HPDE6-E6E7 (cell line): ENCODE results near the gene TTC12.
"Not testable (repeated sequence)": the region's sequence is repeated elsewhere in the genome, so short reads cannot be mapped to it uniquely, and the experiment has no call there.

ENCODE experiments used
- DNase-seq: peaks from one replicate; pipeline ENCODE4 v3.0.0; 2011; ENCODE audit warnings: missing footprints; ENCODE audit errors: extremely low spot score

Gene TTC12

GRCh38 chr11:113283881-113284280 is 30.5 kb upstream of the TTC12 start:
- no peak for DNase-seq

DNA sequence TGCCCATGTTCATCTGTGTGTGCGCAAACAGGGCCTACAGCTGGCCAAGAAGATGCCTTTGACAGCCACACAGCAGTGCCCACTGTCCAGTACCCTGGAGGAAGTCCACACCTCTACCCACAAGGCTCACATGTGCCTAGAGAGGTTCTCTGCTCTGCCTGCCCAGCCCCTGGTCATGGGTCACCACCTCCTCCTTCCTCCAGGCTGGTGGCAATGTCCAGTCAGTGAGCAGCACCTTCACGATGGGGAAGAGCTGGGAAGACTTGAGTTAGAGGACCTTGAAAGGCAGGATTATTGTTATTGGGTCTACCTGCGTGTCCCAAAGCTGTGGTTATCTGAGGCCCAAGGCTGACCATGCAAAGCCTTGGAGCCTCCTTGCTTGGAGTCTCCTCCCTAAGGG is 28.4 kb upstream of the TTC12 start:
- no peak for DNase-seq

- DNase-seq: no peak
These were observed 27.6 kb upstream of the TTC12 start for GRCh38 chr11:113286509-113287497.

DNA sequence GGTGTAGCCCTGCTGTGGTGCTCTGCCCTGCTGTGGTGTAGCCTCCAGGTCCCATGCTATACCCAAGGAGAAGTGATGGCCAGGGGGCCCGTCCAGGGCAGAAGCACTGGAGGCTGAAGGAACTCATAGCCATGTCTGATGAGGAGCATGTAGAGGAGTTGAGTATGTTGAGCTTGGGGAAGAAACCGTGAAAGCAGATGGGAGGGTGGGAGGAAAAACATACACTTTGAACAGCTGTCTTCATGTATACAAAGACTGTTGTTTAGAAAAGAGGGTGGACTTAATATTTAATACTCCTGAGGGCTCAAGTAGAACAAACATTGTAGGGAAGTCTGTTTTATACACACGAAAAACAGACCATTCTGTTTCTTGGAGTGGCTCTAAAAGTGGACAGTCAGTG is 26.6 kb upstream of the TTC12 start:
- DNase-seq: no peak

DNA sequence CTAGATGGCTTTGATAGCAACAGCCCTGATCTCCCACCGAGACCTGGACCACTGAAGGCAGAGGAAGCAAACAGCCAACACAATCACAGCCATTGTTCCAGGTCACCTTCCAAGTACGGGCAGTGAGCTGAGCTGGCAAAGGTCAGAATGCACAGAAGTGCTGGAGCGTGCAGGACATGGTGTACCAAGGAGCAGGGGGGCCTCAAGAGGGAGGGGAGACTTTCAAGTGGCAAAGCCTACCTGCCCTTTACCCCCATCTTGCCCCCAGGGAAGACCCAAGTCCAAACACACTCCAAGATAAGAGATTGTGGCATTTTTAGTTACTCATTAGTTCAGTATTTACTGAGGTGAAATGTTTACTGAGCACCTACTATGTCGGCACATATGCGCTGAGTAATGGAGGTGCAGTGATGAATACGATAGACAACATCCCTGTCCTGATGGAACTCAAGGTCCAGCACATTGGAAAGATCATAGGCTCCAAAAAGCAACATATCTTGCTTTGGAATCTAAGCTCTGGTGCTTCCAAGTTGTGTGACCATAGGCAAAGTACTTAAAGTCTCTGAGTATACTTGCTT is 26.0 kb upstream of the TTC12 start:
- DNase-seq: no peak

DNA sequence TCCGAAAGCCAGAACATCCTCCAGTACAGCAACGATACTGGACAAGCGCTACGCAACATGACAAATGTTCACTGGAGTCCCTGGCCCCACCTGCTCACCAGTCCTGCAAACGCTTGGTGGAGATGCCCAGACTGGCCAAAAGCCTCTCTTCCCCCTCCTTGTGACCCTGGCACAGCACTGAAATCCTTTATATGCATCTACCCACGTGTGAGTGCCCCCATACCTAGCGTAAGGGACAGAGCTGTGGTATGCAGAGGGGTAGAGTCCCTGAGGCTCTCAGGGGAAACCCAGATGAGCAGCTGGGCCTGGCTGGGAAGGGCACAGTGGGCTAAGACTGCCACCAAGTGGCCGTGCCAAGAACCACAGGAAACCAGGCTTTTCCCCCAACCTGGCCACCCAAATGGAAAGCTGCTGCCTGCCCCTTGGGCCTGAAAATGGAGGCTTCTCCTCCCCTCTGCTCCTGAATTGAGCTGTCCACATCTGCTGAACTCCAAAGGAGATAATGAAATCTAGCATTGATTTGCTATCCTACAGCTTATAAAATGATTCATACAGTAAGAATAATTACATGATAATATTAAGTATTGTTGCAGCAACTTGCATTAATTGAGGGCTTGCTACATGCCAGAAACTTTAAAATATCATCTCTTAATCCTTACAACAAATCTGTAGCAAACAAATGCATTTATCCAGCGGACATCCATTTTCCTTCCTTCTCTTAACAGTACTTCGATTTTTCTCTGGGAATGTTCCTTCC is 24.8 kb upstream of the TTC12 start:
- DNase-seq: peak; percentile 58

GRCh38 chr11:113293936-113294335 is 20.4 kb upstream of the TTC12 start:
- no peak for DNase-seq

DNA sequence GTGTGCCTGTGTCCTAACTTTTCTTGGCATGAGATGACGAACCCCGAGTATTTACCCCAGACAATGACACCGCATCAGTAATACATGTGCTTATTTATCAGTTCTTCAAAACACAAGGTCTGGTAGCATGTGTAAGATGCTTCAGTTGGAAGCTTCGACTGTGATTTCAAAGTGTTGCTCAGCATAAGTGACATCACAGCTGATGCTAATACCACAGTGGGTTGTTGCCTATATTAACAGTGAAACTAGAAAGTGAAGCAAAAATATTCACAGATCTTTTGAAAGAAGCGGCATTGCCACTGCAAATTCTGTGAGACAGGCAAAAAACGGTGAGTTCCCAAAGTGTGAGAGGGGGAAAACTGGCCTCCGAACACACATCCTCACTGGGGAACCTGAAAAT is 18.4 kb upstream of the TTC12 start:
- no peak for DNase-seq

- no peak for DNase-seq
These were observed 17.8 kb upstream of the TTC12 start for GRCh38 chr11:113296447-113297205.

DNA sequence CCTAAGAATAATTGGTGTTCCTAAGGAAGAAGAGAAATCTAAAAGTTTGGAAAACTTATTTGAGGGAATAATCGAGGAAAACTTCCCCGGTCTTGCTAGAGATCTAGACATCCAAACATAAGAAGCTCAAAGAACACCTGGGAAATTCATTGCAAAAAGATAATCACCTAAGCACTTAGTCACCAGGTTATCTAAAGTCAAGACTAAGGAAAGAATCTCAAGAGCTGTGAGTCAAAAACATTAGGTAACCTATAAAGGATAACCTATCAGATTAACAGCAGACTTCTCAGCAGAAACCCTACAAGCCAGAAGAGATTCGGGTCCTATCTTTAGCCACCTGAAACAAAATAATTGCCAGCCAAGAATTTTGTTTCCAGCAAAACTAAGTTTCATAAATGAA is 15.9 kb upstream of the TTC12 start:
- not testable (repeated sequence) for DNase-seq

DNA sequence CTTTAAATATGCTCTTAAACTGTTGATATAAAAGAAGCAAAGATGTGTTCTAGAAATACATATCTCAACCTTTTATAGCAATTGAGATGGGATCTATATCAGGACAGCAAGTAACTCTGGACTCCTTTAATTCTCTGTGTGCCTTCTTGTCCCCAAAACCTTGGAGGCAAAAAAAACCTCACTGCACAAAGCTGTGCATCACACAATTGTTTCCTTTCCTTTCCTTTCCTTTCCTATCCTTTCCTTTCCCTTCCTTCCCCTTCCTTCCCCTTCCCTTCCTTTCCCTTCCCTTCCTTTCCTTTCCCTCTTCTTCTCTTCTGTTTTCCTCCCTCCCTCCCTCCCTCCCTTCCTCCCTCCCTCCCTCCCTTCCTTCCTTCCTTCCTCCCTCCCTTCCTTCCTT is 9.5 kb upstream of the TTC12 start:
- DNase-seq: no peak

DNA sequence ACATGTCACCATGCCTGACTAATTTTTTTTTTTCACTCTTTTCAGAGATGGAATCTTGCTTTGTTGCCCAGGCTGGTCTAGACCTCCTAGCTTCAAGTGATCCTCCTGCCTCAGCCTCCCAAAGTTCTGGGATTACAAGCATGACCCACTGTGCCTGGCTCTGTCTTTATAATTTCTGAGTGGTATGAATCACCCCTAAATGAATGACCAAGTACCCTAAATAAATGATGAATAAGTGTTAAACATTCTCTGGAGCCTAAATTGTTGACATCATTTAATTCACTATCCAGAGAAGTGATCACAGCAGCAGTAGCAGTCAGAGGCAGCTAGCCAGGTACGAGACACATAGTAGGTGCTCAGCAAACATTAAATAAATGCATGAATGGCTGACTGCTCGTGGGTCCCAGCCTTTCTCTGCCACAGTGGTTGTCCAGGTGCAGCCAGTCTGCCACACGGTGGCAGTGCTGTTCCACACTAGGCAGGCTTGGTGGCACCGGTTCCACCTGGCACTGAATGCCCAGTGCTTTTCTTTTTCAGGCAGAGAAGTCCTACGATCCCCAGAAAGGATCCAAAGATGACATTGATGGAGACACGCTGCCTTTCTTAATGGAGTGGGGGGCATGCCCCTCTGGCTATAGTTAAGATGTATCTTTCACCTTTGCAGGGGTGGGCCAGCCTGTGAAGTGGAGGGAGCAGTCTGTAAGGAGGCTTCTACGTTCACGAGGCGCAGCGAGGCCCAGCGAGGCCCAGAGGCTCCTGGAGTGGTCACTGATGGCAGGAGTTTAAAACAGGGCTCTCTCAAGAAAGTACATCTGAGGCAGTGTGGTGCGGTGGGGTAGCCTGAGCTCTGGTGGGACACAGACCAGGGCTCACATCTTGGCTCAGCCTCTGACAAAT is 8.7 kb upstream of the TTC12 start:
- peak; percentile 78 for DNase-seq

DNA sequence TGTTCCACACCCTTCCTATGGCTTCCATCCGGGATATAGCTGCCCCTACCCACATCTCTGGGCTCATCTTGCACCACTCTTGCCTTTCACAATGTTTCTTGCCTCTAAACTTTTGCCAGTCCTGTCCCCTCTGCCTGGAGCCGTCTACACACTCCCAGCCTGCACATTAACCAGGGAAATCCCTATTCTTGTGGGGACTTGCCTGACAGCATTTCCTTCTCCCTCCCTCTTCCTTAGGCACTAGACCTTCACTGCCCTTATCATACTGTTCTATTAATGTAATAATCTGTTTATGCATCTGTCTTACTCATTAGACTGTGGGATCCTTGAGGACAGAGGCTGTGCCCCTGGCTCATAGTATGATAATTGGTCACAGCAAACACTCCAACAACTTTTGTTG is 5.8 kb upstream of the TTC12 start:
- peak; percentile 17 for DNase-seq

GRCh38 chr11:113311536-113311935 is 2.8 kb upstream of the TTC12 start:
- no peak for DNase-seq

DNA sequence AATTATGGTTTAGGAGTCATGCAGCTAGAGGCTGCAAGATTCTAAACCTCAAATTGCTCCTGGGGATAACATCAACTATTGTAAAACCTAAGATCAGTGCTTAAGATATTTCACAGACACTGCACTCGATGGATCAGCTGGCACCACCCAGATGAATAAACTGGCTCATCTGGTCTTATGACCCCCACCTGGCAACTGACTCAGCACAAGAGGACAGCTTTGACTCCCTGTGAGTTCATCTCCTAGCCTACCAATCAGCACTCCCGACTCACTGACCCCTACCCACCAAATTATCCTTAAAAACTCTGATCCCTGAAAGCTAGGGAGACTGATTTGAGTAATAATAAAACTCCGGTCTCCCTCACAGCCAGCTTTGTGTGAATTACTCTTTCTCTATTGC is 782 bp upstream of the TTC12 start:
- DNase-seq: no peak

DNA sequence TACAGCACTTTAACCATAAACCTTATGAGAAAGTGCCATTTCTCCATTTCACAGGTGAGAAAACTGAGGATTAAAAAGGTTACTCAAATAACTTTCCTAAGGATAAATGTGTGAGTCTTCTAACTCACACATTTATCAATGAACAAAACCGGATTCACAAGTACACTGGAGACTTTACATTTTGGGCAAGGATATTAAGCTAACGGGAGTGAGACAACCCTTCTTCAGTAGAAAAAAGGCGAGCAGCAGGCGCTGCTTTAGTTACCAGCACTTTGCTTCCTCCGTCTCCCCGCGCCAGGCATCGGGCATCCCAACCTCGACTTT is 356 bp upstream of the TTC12 start:
- DNase-seq: no peak

GRCh38 chr11:113315811-113316210 is 1.4 kb downstream of the TTC12 start:
- DNase-seq: no peak

GRCh38 chr11:113316256-113316655 is 1.9 kb downstream of the TTC12 start:
- DNase-seq: no peak

DNA sequence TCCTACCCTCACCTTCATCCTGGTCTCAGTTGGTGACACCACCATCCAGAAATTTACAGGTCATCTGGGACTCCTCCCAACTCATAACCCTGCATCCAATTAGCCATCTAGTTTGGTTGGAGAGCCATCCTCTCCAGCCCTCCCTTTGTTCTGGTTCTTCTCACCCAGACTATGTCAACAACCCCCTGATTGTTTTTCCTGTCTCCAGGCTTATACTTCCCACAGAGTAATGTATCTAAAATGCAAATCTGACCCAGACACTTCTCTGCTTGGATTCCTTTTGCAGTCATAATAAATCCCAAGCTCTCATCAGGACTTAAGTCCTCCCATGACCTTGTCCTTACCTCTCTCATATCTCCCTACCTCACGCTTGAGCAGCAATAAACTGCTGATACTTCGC is 3.0 kb downstream of the TTC12 start:
- no peak for DNase-seq

DNA sequence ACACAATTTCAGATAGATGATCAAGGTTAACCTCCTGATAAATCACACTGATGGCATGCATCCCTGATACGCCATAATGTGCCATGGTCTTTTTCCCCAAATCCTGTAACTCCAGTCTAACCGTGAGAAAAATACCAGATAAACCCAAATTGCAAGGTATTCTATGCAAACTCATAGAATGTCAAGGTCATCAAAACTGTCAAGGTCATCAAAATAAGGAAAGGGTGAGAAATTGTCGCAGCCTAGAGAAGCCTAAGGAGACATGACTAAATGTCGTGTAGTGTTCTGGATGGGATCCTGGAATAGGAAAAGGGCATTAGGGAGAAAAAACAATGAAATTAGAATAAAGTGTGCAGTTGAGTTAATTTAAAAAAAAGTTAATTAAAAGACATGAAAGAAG is 4.7 kb downstream of the TTC12 start:
- DNase-seq: no peak

DNA sequence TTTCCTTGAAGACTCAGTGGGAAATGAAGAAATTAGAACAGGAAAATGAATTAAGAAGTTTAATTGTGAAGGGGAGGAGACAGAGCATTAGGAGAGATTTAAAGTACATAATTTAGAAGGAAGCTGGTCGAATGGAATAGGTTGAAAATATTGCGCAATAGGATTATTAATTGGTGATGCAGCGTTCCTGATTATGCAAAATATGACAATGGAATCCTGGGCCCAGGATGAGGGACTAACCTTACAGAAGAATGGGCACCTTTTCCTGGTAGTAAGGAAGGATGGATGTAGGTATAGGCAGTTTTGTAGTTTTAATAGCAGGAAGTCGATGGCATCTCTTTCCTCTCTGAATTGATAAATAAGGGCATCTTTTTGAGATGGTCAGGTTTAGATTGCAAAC is 7.8 kb downstream of the TTC12 start:
- DNase-seq: no peak
